Uterus (tissue), 4 donors: ENCODE data around the gene DDX24. TPM values are rescaled to one million over a fixed set of nuclear protein-coding genes. Genes with fewer than 3 reads are reported as not detected.

Source experiments
- DNase-seq, 2 donors: peaks; one replicate each; pipeline ENCODE4 v3.0.0-alpha.2; 2019 to 2020
- H3K27ac ChIP-seq, 2 donors: fragments of 200-600 bp; sonication (generic); 1 replicate in 1 of 2; 2 replicates in 1 of 2; pipeline ENCODE4 v1.5.1; 2016 to 2018
- H3K27me3 ChIP-seq, 2 donors: fragments of 200-600 bp; sonication (generic); one replicate each; pipeline ENCODE4 v1.5.1; 2018 to 2019; ENCODE audit warnings: control low read depth in 1 of 2
- H3K36me3 ChIP-seq, 2 donors: fragments of 200-600 bp; sonication (generic); one replicate each; pipeline ENCODE4 v1.5.1; 2019; ENCODE audit warnings: control low read depth in 1 of 2
- H3K4me1 ChIP-seq, 2 donors: fragments of 200-600 bp; sonication (generic); one replicate each; pipeline ENCODE4 v1.5.1; 2018 to 2019; ENCODE audit warnings: control low read depth in 1 of 2
- H3K4me3 ChIP-seq, 2 donors: fragments of 200-600 bp; sonication (generic); 1 replicate in 1 of 2; 2 replicates in 1 of 2; pipeline ENCODE4 v1.5.1; 2018 to 2019; ENCODE audit warnings: mild to moderate bottlenecking in 1 of 2
- H3K9me3 ChIP-seq, 2 donors: fragments of 200-600 bp; sonication (generic); one replicate each; pipeline ENCODE4 v1.5.1; 2019; ENCODE audit warnings: control low read depth in 1 of 2
- CTCF ChIP-seq, 4 experiments: fragments of 200-600 bp in 2 of 4; fragments of 450-650 bp in 2 of 4; sonication (generic) in 2 of 4; IDR thresholded peaks; one replicate each; pipeline ENCODE4 v1.5.1; 2016 to 2019; ENCODE audit warnings: antibody characterized with exemption in 4 of 4, mild to moderate bottlenecking in 2 of 4, moderate library complexity in 1 of 4
- POLR2A ChIP-seq, 2 donors: fragments of 450-650 bp; IDR thresholded peaks; one replicate each; pipeline ENCODE4 v1.6.1; 2016; ENCODE audit warnings: antibody characterized with exemption in 2 of 2, mild to moderate bottlenecking in 1 of 2, moderate library complexity in 1 of 2
- intact Hi-C: fragments of 100-400 bp; cut with DNase I; formaldehyde crosslinking; loops from one replicate; pipeline ENCODE4 v1.15.1; 2023; ENCODE audit warnings: low total_unique reads
- total RNA-seq, 4 donors: library from RNA; depleted of rRNA in 3 of 4; stranded (reverse); fragments of >200 nt in 3 of 4; gene quantifications; one replicate each; pipeline versions ENCODE4 v1.1.0 to v1.2.4, GENCODE V29; 2014 to 2023
- donor health status: DM: yes; HTN: yes; CAD: no.

DDX24 gene
- total RNA-seq, 4 donors from 2014 or later = 55.6 to 223 (median 116) TPM

- no peaks in the 10 kb centered on the region for H3K36me3 ChIP-seq
- no peak overlapping the region for H3K27ac ChIP-seq
- TF ChIP-seq POLR2A (IDR thresholded peaks at IDR 0.05) = no peak
- no peak for TF ChIP-seq CTCF (IDR thresholded peaks at IDR 0.05)
- no peaks in the 10 kb centered on the region for H3K27me3 ChIP-seq
- no peak overlapping the region for H3K4me3 ChIP-seq
- DNase-seq = no peak
- intact Hi-C loops = no loop called here
- no peaks in the 10 kb centered on the region for H3K4me1 ChIP-seq
- H3K9me3 ChIP-seq = no peaks in the 10 kb centered on the region
Measured at GRCh38 chr14:94030571-94030970, 50.4 kb downstream of the DDX24 start.

DNA sequence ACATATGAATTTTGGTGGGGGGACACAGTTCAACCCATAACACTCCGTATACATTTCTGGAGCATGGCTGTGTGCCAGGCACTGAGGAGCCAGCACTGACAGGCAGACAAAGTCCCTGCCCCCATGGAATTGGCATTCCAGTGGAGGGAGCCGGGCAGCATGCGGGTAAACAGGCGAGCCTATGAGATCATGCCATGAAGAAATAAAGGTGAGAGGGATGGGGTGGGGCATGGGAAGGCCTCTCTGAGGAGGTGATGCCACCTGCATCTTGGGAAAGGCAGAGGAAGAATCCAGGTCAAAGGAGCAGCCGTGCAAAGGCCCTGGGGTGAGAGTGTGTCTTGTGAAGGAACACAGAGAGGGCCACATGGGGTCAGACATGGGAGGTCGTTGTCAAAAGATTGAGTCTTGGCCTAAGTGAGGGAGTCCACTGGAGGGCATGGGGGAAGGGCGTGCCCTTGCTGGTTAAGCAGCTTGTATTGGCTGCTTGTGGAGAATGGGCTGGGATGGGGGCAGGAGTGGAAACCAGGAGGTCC lies 51.3 kb downstream of the DDX24 start:
- H3K36me3 ChIP-seq = no peaks in the 10 kb centered on the region
- no peak overlapping the region for H3K4me3 ChIP-seq
- TF ChIP-seq POLR2A (IDR thresholded peaks at IDR 0.05) (no peak), CTCF (IDR thresholded peaks at IDR 0.05) (no peak)
- DNase-seq = no peak
- no peaks in the 10 kb centered on the region for H3K4me1 ChIP-seq
- intact Hi-C loops = no loop called here
- H3K9me3 ChIP-seq = no peaks in the 10 kb centered on the region
- H3K27ac ChIP-seq = no peak overlapping the region
- H3K27me3 ChIP-seq = no peaks in the 10 kb centered on the region

DNA sequence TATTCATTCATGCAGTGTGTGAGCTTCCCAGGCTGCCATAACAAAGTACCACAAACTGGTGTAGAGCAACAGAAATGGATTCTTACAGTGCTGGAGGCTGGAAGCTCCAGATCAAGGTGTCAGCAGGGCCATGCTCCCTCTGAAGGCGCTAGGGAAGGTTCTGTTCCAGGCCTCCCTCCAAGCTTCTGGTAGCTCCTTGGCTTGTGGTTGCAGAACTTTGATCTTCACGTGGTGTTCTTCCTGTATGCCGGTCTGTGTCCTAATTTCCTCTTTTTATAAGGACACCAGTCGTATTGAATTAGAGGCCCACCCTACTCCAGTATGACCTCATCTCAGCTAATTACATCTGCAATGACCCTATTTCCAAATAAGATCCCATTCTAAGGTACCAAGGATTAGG lies 51.7 kb downstream of the DDX24 start:
- intact Hi-C loops = no loop called here

GRCh38 chr14:94028450-94028826 lies 52.6 kb downstream of the DDX24 start:
- Histone ChIP-seq H3K9me3 (no peaks in the 10 kb centered on the region), H3K27ac (no peak overlapping the region), H3K27me3 (no peaks in the 10 kb centered on the region), H3K4me3 (no peak overlapping the region), H3K4me1 (no peaks in the 10 kb centered on the region), H3K36me3 (no peaks in the 10 kb centered on the region)
- DNase-seq = no peak
- intact Hi-C loops = no loop called here
- TF ChIP-seq POLR2A (IDR thresholded peaks at IDR 0.05) (no peak), CTCF (IDR thresholded peaks at IDR 0.05) (no peak)

More for the DNA sequence above, 51.7 kb downstream of the DDX24 start:
- Histone ChIP-seq H3K4me3 (no peak overlapping the region), H3K9me3 (no peaks in the 10 kb centered on the region), H3K36me3 (no peaks in the 10 kb centered on the region), H3K27me3 (no peaks in the 10 kb centered on the region), H3K27ac (no peak overlapping the region), H3K4me1 (no peaks in the 10 kb centered on the region)
- DNase-seq = no peak
- TF ChIP-seq POLR2A (IDR thresholded peaks at IDR 0.05) (no peak), CTCF (IDR thresholded peaks at IDR 0.05) (no peak)

GRCh38 chr14:94027566-94028449 lies 53.2 kb downstream of the DDX24 start:
- intact Hi-C loops = no loop called here

More at GRCh38 chr14:94027566-94028449, 53.2 kb downstream of the DDX24 start:
- H3K36me3 ChIP-seq = no peaks in the 10 kb centered on the region
- H3K27ac ChIP-seq = no peak overlapping the region
- no peak for DNase-seq
- no peaks in the 10 kb centered on the region for H3K27me3 ChIP-seq
- H3K9me3 ChIP-seq = no peaks in the 10 kb centered on the region
- no peaks in the 10 kb centered on the region for H3K4me1 ChIP-seq
- TF ChIP-seq POLR2A (IDR thresholded peaks at IDR 0.05) = no peak
- no peak for TF ChIP-seq CTCF (IDR thresholded peaks at IDR 0.05)
- H3K4me3 ChIP-seq = no peak overlapping the region
